Measurements from ENCODE around the gene ARID1B.

ARID1B gene

DNA sequence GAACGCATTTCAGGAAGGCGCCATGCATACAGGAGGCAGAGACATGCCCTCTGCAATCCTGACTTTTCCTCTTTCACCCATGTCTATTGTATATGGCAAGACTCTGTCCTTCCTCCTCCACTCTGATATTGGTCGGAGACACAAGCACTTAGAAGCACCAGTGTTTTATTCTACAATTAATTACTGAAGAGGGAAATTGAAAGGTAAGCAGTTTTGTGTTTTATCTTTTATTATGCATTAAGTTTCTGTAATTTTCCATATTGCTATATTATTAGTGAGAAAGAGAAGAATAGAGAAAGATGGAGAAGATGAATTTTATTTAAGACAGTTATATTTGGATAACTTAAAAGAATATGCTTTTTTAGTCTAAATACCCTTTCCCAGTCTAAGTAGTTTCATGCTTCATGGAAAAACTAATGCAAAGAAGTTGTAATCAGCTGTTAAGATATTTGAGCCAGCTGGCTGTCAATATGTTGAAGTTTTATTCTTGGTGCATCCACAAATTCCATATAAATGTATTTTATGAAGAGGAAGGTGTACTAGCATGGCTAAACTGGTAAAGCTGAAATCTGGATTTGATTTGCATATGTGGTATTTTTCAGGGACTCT is 13.6 kb downstream of the ARID1B start:
- no peak for DNase-seq
- H3K9me3 ChIP-seq, result no peaks in the 10 kb centered on the region
- H3K27ac ChIP-seq, result no peak overlapping the region
- peaks cover 0 to 100% (median 64%) of the 10 kb centered on the region in 4 donors for H3K4me1 ChIP-seq
- TF ChIP-seq, protein P1, sequence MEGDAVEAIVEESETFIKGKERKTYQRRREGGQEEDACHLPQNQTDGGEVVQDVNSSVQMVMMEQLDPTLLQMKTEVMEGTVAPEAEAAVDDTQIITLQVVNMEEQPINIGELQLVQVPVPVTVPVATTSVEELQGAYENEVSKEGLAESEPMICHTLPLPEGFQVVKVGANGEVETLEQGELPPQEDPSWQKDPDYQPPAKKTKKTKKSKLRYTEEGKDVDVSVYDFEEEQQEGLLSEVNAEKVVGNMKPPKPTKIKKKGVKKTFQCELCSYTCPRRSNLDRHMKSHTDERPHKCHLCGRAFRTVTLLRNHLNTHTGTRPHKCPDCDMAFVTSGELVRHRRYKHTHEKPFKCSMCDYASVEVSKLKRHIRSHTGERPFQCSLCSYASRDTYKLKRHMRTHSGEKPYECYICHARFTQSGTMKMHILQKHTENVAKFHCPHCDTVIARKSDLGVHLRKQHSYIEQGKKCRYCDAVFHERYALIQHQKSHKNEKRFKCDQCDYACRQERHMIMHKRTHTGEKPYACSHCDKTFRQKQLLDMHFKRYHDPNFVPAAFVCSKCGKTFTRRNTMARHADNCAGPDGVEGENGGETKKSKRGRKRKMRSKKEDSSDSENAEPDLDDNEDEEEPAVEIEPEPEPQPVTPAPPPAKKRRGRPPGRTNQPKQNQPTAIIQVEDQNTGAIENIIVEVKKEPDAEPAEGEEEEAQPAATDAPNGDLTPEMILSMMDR (IDR thresholded peaks at IDR 0.05), result no peak
- H3K27me3 ChIP-seq, result no peaks in the 10 kb centered on the region
- no peaks in the 10 kb centered on the region for H3K36me3 ChIP-seq
- H3K4me3 ChIP-seq, result no peak overlapping the region
- intact Hi-C loops (cut with DNase I; ENCODE audit: low total_unique reads), result loop anchor here (10.0 kb wide), 1 partner anchor 154 kb away; no protein-coding TSS in a partner anchor

DNA sequence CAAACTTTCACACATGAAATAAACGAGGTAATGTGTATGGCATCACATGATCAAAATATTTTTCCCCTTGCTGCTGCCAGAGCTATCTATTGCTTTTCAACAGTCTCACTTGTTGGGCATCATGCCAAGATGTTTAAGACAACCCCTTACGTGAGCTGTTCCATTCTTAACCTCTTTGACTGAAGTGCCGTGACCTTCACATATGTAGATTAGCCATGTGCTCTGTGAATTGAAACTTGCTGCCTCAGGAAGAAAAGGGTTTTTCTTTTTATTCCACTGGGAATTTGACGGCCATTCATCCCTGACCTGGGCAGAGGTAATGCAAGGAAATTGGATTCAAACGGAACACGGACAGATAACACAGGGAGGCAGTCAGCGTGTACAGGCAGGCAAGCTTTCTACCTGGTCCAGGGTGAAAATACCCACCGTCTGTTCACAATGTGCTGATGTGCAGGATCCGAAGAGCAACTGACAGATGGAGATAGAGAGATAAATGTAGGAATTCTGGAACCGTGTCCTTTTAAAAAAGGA is 14.2 kb downstream of the ARID1B start:
- no peaks in the 10 kb centered on the region for H3K27me3 ChIP-seq
- TF ChIP-seq, protein P1 (IDR thresholded peaks at IDR 0.05), result no peak
- peaks cover 0 to 100% (median 63%) of the 10 kb centered on the region in 4 donors for H3K4me1 ChIP-seq

DNA sequence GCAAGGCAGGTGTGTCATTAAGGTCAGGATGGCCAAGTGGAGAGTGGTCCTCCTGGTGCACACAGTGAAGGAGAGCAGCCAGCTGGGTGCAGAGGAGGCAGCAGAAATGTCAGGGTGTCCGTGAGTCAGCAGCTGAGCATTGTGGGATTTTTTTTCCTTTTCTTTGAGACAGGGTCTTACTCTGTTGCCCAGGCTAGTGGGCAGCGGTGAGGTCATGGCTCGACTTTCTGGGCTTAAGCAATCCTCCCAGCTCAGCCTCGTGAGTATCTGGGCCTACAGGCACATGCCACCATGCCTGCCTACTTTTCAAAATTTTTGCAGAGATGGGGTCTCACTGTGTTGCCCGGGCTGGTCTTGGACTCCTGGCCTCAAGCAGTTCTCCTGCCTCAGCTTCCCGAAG is 16.0 kb downstream of the ARID1B start:
- Histone ChIP-seq H3K4me1 (peaks cover 0 to 100% (median 57%) of the 10 kb centered on the region in 4 donors), H3K4me3 (no peak overlapping the region), H3K27ac (no peak overlapping the region), H3K36me3 (no peaks in the 10 kb centered on the region), H3K27me3 (no peaks in the 10 kb centered on the region), H3K9me3 (no peaks in the 10 kb centered on the region)
- TF ChIP-seq, protein P1 (IDR thresholded peaks at IDR 0.05), result no peak
- DNase-seq, result no peak
- intact Hi-C loops (cut with DNase I; ENCODE audit: low total_unique reads), result loop anchor here (10.0 kb wide), 1 partner anchor 152 kb away; no protein-coding TSS in a partner anchor

More for the DNA sequence above, 14.2 kb downstream of the ARID1B start:
- Histone ChIP-seq H3K4me3 (no peak overlapping the region), H3K27ac (no peak overlapping the region), H3K36me3 (no peaks in the 10 kb centered on the region), H3K9me3 (no peaks in the 10 kb centered on the region)
- intact Hi-C loops (cut with DNase I; ENCODE audit: low total_unique reads), result loop anchor here (10.0 kb wide), 1 partner anchor 153 kb away; no protein-coding TSS in a partner anchor
- no peak for DNase-seq

DNA sequence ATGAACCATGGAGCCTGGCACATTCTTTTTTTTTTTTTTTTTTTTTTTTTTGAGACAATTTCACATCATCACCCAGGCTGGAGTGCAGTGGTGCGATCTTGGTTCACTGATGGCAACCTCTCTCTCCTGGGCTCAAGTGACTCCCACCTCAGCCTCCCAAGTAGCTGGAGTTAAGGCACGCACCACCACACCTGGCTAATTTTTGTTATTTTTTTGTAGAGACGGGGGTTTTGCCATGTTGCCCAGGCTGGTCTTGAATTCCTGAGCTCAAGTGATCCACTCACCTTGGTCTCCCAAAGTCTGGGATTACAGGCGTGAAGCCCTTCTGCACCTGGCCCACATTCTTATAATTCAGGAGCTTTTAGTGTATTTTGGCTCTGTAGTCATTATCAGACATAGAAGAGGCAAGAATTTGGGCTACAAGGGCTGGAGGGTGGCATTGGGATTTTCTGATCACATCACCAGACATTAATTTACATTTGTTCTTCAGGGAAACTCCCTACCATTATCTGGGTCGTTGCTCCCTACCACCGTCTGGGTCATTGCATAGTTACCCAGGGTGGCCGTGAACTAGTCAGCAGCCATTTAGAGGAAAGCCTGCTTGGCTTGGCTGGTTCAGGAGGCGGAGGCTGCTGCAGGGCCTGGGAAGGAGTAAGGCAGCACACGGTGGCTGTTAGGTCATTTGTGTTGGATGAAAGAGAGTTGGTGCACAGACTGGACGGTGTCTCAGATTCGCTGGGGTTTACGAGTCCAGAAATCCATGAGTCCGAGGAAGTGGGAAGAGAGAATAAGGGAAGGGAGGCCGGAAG is 17.6 kb downstream of the ARID1B start:
- H3K36me3 ChIP-seq, result no peaks in the 10 kb centered on the region
- DNase-seq, result no peak
- H3K4me3 ChIP-seq, result no peak overlapping the region
- no peaks in the 10 kb centered on the region for H3K27me3 ChIP-seq
- no peaks in the 10 kb centered on the region for H3K9me3 ChIP-seq
- TF ChIP-seq, protein P1 (IDR thresholded peaks at IDR 0.05), result no peak
- H3K4me1 ChIP-seq, result peaks cover 0 to 95% (median 50%) of the 10 kb centered on the region in 4 donors
- H3K27ac ChIP-seq, result no peak overlapping the region
- intact Hi-C loops (cut with DNase I; ENCODE audit: low total_unique reads), result loop anchor here (10.0 kb wide), 1 partner anchor 150 kb away; no protein-coding TSS in a partner anchor

DNA sequence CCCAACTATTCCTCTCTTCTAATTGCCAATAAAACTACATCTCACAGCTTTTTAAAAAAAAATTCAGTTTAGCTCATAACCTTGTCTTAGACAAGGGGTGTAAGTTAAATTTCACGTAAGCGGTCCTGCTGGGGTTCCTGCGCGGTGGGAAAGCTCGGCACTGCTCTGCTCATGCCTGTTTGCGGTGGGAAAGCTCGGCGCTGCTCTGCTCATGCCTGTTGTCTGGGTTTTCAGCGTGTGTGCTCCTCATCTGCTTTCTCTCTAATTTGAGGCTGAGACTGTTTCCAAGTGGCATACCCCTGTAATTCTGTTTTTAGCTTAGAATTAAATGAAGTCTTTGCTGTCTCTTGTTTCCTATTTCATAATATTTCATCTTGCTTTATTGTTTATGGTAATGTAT is 18.6 kb downstream of the ARID1B start:
- Histone ChIP-seq H3K4me1 (peaks cover 0 to 86% (median 41%) of the 10 kb centered on the region in 4 donors), H3K27me3 (no peaks in the 10 kb centered on the region), H3K9me3 (no peaks in the 10 kb centered on the region), H3K4me3 (no peak overlapping the region), H3K36me3 (no peaks in the 10 kb centered on the region), H3K27ac (no peak overlapping the region)
- no peak for DNase-seq
- intact Hi-C loops (cut with DNase I; ENCODE audit: low total_unique reads), result loop anchor here (10.0 kb wide), 1 partner anchor 149 kb away; no protein-coding TSS in a partner anchor
- TF ChIP-seq, protein P1 (IDR thresholded peaks at IDR 0.05), result no peak
